Raji (cell line): Measurements from ENCODE around the gene SPATA12.

Experiments
- POLR2A ChIP-seq: IDR thresholded peaks from 2 replicates; pipeline ENCODE4 v1.6.1; 2011; ENCODE audit warnings: low read depth, low read length, control low read depth; ENCODE audit not compliant: insufficient read depth

Gene SPATA12

DNA sequence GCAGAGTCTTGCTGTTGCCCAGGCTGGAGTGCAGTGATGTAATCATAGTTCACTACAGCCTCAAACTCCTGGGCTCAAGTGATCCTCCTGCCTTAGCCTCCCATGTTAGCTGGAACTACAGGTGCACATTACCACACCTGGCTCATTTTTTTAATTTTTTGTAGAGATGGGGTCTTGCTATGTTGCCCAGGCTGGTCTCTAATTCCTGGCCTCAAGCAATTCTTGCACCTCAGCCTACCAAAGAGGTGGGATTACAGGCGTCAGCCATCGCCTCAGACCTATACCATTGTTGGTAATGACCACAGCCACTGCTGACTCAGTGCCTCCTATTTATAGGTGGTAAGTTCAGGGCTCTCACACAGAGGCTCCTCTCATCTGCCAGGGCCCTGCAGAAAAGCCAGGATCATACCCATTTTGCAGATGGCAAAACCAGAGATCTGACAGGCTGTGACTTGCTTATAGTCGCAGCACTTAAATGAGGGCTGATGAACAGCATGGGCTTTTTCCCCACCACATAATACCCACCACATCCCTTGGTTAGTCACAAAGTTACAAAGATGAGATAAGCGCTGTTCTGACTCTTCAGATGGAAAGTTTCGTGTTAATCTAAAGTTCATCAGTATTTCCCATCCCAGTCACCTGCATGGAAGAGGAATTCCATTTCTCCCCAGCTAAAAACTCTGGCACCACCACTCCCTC is 21.8 kb upstream of the SPATA12 start:
- TF ChIP-seq POLR2A = no peak

DNA sequence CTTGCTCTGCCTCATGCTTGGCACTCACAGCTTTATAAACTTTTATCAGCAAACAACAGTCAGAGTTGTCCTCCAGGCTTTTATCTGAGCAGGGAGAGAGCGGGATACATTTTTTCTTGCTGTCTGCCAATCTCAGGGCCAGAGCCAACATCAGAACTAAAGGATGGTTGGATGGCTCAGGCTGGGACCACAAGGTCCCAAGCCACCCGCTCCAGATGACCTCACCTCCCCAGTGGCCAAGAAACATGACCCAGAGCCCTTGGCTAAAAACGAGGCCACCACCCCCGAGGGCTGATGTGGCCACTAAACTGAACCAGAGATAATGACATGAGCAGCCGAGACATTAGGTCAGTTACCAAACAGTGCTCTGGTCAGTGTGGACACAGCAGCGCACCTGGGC is 18.8 kb upstream of the SPATA12 start:
- no peak for TF ChIP-seq POLR2A

DNA sequence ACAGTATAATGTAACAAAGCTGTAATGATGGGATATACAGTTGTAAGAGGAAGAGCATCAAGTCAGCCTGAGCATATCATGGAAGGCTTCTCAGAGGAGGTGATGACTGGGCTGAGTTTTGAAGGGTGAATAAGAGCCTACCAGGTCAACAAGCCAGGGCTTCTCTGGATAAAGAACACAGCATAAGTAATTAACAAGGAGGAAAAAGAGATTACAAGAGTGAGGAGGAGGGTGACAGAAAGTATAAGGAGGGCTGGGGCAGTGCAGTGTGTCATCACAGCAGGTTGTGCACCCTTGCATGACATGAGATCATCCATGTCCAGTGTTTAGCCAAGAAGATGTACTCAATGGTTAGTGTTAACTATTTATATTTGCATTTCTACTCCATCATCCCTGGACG is 16.9 kb upstream of the SPATA12 start:
- no peak for TF ChIP-seq POLR2A

DNA sequence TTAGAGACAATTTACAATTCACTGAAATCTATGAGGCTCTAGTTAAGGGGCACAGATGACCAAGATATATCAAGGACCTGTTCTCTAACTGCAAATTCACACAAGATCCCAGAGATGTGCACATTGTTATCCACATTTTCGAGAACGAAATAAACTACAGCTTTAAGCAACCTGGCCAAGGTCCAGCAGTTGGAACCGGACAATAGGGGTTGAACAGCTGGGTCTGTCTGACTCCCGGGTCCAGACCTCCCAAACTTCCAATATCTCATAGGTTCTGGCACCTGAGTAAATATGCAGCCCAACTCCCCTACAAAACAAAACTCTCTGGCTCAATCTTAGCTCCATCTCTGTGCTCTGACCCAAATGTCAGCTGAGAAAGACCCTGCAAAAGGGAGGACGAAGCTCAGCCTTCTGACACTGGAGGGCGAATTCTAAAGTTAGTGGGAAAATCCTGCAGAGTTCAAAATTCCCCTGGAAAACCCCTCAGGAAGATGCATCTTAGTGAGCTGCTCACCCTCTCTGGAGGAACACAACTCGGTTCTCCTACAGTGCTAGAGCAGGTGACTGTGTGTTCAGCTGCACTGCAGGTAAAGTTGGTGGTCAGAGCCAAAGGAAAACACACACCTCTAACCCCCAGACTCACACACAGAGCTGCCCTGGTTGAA is 14.2 kb upstream of the SPATA12 start:
- no peak for TF ChIP-seq POLR2A

DNA sequence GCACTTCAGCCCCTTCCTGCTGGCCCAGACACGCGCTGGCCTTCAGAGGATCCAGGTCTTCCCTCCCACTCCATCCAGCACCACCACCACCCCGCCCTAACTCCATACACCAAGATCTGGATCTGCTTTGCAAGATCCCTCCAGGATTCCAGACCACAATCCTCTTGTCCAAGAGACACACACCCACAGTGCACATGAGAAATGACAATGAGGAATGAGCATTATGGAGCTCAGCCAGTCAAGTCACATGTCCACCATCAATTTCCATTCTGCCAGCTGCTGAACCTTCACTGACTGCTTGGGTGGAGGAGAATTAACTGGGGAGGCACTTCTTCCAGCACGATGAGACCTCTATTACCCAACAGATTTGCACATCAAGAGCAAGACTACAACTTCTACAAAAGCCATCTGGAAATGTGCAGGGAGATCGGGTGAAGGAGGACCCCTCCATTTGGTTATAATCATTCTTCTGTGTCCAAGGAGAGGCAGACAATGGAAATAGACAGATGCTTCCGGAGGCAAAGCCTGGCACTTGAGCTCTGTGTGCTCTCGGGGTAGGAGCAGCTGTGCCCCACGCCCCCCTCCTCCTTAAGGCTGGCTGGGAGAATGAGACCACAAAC is 12.3 kb upstream of the SPATA12 start:
- TF ChIP-seq POLR2A = no peak

DNA sequence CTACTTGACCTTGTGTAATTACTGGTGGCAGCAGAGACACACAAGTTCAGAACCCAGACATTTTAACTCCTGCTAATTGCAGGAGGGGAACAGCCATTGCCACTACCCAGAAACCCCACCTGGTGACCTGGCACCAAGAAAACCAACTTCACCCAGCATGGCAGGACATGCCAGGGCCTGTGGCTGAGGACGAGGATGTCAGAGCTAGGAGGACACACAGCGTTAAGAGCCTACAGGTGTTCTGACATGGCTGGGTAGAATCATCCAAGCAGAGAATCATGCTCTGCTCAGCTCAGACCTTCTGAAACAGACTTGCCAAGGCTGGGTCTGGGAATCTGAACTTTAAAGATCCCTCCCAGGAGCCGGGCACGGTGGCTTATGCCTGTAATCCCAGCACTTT is 11.7 kb upstream of the SPATA12 start:
- no peak for TF ChIP-seq POLR2A

DNA sequence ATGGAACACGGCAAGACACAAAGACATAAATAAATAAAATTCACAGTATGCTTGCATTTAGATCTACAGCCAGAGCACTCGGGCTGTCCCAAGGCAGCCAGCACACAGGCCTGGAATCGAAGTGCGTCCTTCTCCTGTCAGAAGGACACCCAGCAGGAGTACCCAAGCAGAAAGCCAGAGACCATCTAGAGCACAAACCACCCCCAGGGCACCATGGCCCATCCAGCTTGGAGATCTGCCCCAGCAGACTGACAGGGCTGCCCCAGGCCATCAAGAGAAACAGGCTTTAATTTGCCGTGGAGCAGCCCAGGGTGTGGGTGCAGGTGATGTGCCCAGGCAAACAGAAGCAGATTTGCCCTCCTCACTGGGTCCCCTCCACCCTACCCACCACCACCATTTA is 7.8 kb upstream of the SPATA12 start:
- TF ChIP-seq POLR2A = no peak

DNA sequence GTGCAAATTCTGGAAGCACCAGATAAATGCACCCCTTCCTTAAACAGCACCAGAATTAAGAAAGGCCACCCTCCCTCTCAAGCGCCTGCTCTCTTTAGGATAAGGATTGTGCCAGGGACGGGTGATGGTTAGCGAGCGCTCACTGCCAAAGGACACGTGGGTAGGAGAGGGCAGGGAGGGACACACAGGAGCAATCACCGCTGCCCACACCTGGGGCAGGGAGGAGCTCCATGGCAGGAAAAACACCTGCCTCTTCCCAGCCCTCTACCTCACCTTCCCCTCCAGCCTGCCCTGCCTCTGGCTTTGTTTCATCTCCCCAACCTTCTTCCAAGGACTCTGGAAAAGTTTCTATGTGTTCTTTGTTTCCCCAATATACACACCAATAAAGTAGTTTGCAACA is 7.3 kb upstream of the SPATA12 start:
- no peak for TF ChIP-seq POLR2A

DNA sequence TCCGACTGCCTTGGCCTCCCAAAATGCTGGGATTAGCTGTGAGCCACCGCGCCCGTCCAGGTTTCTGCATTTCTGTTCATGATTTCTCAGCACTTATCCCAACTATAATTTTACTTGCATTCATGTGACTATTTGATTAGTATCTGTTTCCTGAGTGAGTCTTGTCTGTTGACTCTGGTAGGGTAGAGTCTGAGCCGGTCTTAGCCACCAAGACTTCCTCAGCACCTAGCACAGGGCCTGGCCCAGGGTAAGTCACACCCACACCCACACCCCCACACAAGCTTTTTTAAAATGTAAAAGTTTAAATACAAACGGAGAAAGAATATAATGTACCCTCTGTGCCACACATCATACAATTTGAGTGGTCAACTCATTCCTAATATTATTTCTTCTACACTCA is 3.1 kb upstream of the SPATA12 start:
- no peak for TF ChIP-seq POLR2A

DNA sequence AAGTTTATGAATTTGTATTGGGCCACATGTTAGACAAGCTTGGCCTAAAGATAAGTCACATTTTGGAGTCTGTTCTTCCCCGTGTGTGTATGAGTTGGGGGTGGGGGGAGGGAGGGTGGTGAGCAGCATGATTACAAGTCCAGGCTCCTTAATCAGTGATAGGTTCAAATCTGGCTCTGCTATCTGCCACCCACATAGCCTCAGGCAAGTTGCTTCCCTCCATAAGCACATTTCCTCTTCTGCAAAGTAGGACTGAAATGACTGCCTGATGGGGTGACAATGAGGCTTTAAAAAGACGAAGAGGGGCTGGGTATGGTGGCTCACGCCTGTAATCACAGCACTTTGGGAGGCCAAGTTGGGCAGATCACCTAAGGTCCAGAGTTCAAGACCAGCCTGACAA is 1.1 kb upstream of the SPATA12 start:
- no peak for TF ChIP-seq POLR2A

DNA sequence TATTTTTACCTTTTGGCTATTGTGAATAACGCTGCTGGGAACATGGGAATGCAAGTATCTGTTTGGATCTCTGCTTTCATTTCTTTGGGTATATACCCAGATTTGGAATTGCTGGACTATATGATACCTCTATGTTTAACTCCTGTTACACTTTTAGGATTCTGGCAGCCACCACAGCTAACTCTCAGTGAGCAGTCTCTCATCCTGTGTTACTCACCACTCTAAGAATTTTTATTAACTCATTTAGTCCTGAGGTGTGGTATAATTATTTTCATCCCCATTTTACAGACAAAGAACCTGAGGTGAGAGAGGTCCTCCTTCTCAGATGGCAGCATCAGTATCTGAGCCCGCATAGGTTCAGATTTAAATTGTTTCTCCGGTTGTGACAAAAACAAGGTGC is 1.1 kb downstream of the SPATA12 start:
- no peak for TF ChIP-seq POLR2A

DNA sequence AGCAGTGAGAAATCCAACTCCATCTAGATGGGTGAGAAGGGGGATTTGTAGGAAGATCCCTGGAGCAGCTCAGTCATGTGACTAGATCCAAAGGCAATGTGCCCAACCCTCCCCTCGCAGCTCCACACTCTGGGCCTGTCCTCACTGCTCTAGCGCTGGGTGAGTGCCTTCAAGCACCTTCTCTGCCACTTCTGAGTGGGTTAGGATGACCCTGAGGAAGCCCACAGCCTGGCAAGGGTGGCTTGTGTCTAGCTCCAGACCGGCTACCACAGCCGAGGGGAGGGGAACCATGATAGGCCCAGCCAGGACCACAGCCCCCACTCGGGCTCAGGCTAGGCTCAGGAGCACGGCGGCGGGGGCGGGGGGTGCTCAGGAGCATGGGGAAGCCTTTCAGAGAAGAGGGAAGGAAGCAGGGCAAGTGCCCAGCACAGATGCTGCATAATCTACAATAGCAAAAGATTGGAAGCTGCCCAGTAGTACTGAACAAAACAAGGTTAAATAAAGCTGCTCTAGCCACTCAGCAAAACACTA is 1.7 kb downstream of the SPATA12 start:
- no peak for TF ChIP-seq POLR2A

DNA sequence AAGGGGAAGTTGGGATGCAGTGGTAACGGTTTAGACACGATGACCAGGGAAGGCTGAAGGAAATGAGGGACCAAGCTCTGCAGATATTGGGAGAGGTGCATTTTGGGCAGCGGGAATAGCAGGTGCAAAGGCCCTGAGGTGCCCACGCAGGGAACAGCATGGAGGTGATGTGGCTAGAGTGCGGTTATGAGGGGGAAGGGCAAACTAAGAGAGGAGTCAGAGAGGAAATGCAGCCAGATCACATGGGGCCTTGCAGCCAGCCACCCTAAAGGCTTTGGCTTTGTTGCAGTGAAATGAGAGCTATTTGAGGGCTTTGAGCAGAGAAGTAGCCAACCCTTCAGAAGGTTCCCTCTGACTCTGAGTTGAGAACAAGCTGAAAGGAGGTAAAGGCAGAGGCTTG is 2.6 kb downstream of the SPATA12 start:
- TF ChIP-seq POLR2A = no peak

DNA sequence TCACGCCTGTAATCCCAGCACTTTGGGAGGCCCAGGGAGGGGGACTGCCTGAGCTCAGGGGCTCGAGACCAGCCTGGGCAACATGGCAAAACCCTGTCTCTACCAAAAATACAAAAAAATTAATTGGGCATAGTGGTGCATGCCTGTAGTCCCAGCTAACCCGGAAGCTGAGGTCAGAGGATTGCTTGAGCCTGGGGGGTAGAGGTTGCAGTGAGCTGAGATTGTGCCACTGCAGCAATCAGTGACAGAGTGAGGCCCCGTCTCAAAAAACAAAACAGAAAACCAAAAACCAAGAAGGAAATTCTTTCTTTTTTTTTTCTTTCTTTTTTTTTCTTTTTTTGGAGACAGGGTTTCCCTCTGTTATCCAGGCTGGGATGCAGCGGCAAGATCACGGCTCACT is 3.5 kb downstream of the SPATA12 start:
- no peak for TF ChIP-seq POLR2A

DNA sequence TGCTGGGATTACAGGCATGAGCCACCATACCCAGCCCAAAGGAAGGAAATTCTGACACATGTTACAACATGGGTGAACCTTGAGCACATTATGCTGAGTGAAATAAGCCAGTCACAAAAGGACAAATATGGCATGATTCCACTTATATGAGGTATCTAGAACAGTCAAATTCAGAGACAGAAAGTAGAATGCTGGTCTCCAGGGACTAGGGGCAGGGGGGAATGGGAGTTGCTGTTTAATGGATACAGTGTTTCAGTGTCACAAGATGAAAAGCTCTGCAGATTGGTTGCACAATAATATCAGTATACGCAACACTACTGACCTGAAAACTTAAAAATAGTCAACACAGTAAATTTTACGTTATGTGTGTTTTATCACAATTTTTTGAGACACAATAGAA is 4.1 kb downstream of the SPATA12 start:
- no peak for TF ChIP-seq POLR2A

DNA sequence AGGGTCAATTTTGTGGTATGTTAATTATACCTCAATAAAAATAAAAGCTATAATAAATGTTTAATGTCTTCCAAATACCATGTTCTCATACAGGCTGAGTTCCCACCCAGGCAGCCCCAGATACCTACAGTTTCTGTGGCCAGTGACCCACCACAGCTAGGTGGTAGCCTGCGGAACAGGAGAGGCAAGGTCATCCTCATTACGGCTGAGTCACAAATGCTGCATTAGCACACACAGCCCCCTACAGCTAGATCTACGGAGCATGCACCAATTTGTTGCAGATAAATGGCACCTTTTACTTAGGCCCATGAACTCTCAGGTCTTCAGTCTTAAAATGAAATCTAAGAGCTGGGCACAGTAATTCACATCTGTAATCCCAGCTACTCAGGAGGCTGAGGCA is 5.1 kb downstream of the SPATA12 start:
- TF ChIP-seq POLR2A = no peak

DNA sequence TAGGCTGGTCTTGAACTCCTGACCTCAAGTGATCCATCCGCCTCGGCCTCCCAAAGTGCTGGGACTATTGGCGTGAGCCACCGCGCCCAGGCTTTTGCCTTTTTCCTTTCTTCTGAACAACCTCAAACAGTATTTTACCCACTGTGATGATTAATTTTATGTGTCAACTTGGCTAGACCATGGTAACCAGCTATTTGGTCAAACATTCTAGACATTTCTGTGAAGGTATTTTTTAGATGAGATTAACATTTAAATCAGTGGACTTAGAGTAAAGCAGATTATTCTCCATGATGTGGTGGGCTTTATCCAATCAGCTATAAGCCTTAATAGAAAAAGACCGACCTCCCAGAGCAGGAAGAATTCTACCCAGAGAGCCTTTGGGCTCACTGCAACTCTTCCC is 6.0 kb downstream of the SPATA12 start:
- TF ChIP-seq POLR2A = no peak

DNA sequence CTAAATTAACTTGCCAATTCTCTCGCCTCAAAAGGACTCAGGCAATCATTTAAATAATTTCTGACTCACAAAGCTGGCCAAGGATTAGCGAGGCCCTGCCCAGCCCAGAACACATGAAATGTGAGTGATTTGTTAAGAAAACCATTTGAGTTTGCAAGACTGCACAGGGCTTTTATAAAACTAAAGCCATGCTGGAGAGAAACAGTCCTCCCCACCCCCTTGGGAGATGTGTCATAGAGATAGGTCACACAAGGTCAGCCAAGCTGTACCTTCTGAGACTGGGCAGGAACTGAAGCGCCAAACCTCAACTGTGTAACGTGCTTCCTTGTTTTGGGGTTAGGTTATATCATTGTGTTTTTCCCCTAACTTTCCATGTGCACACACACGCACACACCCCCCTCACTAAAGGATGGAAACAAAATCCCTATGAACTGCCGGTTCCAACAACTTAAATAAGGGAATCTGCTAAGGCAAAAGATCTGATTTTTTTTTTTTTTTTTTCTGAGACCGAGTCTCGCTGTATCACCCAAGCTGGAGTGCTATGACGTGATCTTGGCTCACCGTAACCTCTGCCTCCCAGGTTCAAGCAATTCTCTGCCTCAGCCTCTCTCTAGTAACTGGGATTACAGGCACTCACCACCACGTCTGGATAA is 8.1 kb downstream of the SPATA12 start:
- no peak for TF ChIP-seq POLR2A
